NT2/D1 (cell line): ENCODE measurements around the gene SNRPB.

Experiments
- DNase-seq: peaks from one replicate; pipeline ENCODE4 v3.0.0-alpha.2; 2011; ENCODE audit warnings: low read depth, low spot score
- H3K27me3 ChIP-seq: 2 replicates; pipeline ENCODE4 v1.6.0; 2011; ENCODE audit warnings: mild to moderate bottlenecking; ENCODE audit not compliant: insufficient read length, insufficient read depth
- H3K36me3 ChIP-seq: 2 replicates; pipeline ENCODE4 v1.6.1; 2011; ENCODE audit warnings: mild to moderate bottlenecking, low read length, mixed read lengths; ENCODE audit not compliant: insufficient read depth, insufficient read length
- H3K4me1 ChIP-seq: 2 replicates; pipeline ENCODE4 v1.5.1; 2011; ENCODE audit not compliant: insufficient read depth, insufficient read length
- H3K4me3 ChIP-seq: 2 replicates; pipeline ENCODE4 v1.5.1; 2011; ENCODE audit warnings: low read depth; ENCODE audit not compliant: insufficient read length
- H3K9ac ChIP-seq: 2 replicates; pipeline ENCODE4 v1.6.0; 2011; ENCODE audit warnings: low read depth; ENCODE audit not compliant: insufficient read length
- H3K9me3 ChIP-seq: 2 replicates; pipeline ENCODE4 v1.5.1; 2011; ENCODE audit warnings: mild to moderate bottlenecking, low read length; ENCODE audit not compliant: insufficient read depth
- SUZ12 ChIP-seq: IDR thresholded peaks from 2 replicates; pipeline ENCODE4 v1.6.1; 2011; ENCODE audit not compliant: insufficient read length, insufficient read depth; ENCODE audit errors: extremely low read depth
- YY1 ChIP-seq: IDR thresholded peaks from 2 replicates; pipeline ENCODE4 v1.6.1; 2011; ENCODE audit not compliant: insufficient read length, insufficient read depth
- ZNF274 ChIP-seq: IDR thresholded peaks from 2 replicates; pipeline ENCODE4 v1.6.1; 2011; ENCODE audit warnings: mild to moderate bottlenecking, low read depth, low read length

SNRPB gene

DNA sequence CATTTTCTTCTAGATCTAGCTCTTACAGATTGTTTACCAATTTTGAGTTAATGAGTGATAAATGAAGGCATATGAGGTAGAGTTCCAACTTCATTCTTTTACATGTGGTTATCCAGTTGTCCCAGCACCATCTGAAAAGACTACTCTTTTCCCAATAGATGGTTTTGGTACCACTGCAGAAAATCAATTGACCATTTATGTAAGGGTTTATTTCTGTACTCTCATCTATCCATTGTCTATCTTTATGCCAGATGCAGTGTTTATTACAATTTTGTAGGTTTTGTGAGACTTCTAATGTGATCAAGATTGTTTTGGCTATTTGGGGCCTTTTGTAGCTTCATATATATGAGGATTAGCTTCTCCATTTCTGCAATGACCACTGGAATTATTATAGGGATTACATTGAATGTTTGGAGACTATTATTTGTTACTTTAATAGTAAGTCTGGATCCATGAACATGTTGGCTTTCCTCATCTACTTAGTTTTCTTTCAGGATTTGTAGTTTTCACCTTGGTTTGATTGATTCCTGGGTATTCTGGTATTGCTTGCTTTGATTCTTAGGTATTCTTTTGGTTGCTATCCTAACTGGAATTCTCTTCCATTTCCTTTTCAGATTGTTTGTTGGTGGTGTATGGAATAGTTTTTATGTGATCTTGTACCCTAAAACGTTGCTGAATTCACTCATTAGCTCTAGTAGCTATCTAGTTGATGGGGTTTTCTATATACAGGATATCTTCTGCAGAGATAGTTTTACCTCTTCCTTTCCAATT lies 10.4 kb downstream of the SNRPB start:
- no peak overlapping the region for H3K9ac ChIP-seq
- DNase-seq: no peak
- TF ChIP-seq ZNF274 (no peak), SUZ12 (no peak), YY1 (no peak)
- H3K9me3 ChIP-seq: no peaks in the 10 kb centered on the region
- H3K36me3 ChIP-seq: peaks cover 64% of the 10 kb centered on the region
- no peaks in the 10 kb centered on the region for H3K27me3 ChIP-seq
- no peak overlapping the region for H3K4me3 ChIP-seq
- no peaks in the 10 kb centered on the region for H3K4me1 ChIP-seq

DNA sequence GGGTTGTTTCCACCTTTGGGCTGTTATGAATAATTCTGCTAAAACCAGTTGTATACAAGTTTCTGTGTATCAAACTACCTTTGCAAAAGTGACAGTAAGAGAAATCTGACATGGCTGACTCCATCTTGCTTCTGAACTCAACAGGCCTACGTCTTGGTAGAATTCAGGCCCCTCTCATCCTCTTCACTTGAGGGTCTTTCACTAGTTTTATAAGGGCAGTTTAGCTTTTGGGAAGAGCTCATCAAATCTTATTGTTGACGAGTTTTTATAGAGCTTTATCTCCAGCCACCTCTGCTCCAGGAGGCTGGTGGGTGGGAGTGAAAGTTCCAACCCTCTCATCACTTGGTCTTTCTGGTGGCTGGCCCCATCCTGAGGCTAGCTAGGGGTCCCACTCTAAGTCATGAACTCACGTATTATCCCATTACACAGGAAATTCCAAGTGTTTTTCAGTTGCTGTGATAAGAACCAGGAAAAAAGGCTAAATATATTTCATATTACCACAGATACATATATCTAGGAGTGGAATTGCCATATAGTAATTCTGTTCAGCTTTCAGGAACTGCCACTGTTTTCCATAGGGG lies 11.6 kb downstream of the SNRPB start:
- Histone ChIP-seq H3K4me1 (no peaks in the 10 kb centered on the region), H3K9ac (no peak overlapping the region), H3K27me3 (no peaks in the 10 kb centered on the region), H3K4me3 (no peak overlapping the region), H3K36me3 (peaks cover 52% of the 10 kb centered on the region), H3K9me3 (no peaks in the 10 kb centered on the region)
- TF ChIP-seq SUZ12 (no peak), YY1 (no peak), ZNF274 (no peak)
- no peak for DNase-seq

DNA sequence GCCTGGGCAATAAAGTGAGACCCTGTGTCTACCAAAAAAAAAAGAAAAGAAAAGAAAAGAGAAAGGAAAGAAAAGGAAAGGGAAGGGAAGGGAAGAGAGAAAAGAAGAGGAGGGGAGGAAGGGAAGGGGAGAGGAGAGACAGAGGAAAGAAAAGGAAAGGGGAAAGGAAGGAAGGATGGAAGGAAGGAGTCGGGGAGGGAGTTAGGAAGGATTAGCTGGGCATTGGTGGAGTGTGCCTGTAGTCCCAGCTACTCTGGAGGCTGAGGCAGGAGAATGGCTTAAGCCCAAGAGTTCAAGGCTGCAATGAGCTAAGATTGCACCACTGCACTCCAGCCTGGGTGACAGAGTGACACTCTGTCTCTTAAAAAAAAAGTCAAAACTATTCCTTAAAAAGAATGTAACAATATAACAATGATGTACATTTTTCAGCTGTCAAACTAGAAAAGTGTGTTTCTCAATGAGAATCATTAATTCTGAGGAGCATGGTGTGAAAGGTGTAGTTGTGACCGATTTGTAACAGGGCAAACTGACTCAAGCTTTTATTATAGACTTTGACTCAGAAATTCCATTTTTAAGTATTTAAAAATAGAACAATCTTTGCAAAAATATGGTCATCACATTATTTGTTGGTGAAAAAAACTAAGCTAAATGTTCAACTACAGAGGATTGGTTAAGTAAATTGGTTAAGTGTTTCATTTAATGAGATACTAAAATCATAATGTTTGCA lies 14.7 kb downstream of the SNRPB start:
- Histone ChIP-seq H3K36me3 (peaks cover 22% of the 10 kb centered on the region), H3K4me3 (no peak overlapping the region), H3K9me3 (no peaks in the 10 kb centered on the region), H3K9ac (no peak overlapping the region), H3K4me1 (no peaks in the 10 kb centered on the region), H3K27me3 (no peaks in the 10 kb centered on the region)
- DNase-seq: no peak
- no peak for TF ChIP-seq ZNF274
- no peak for TF ChIP-seq YY1
- no peak for TF ChIP-seq SUZ12

- Histone ChIP-seq H3K4me1 (no peaks in the 10 kb centered on the region), H3K27me3 (no peaks in the 10 kb centered on the region), H3K9me3 (no peaks in the 10 kb centered on the region), H3K9ac (no peak overlapping the region), H3K36me3 (peaks cover 2% of the 10 kb centered on the region), H3K4me3 (no peak overlapping the region)
- no peak for DNase-seq
- TF ChIP-seq YY1 (no peak), ZNF274 (no peak), SUZ12 (no peak)
These were observed 16.8 kb downstream of the SNRPB start for GRCh38 chr20:2453792-2454191.

- Histone ChIP-seq H3K4me1 (no peaks in the 10 kb centered on the region), H3K9me3 (no peaks in the 10 kb centered on the region), H3K36me3 (no peaks in the 10 kb centered on the region), H3K4me3 (no peak overlapping the region), H3K27me3 (no peaks in the 10 kb centered on the region), H3K9ac (no peak overlapping the region)
- TF ChIP-seq YY1: no peak
- TF ChIP-seq SUZ12: no peak
- TF ChIP-seq ZNF274: no peak
- DNase-seq: peak; percentile 72
These were observed 18.5 kb downstream of the SNRPB start for GRCh38 chr20:2451939-2452732.

- Histone ChIP-seq H3K9ac (no peak overlapping the region), H3K4me3 (no peak overlapping the region), H3K9me3 (no peaks in the 10 kb centered on the region), H3K27me3 (no peaks in the 10 kb centered on the region), H3K36me3 (no peaks in the 10 kb centered on the region), H3K4me1 (no peaks in the 10 kb centered on the region)
- no peak for DNase-seq
- TF ChIP-seq YY1: no peak
- no peak for TF ChIP-seq SUZ12
- TF ChIP-seq ZNF274: no peak
These were observed 19.2 kb downstream of the SNRPB start for GRCh38 chr20:2451422-2451821.

DNA sequence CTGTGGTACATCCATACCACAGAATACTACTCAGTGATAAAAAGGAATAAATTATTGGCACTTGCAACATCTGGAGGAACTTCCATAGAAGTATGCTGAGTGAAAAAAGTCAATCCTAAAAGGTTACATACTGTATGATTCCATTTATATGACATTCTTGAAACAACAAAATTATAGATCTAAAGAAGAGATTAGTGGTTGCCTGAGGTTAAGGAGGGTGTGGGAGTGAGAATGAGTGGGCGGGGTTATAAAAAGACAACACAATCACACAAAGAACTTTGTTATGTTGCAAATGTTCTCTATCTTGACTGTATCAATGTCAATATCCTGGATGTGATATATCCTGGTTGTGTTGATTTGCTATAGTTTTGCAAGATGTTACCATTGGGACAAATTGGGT lies 21.2 kb downstream of the SNRPB start:
- Histone ChIP-seq H3K4me3 (no peak overlapping the region), H3K4me1 (no peaks in the 10 kb centered on the region), H3K9ac (no peak overlapping the region), H3K36me3 (no peaks in the 10 kb centered on the region), H3K9me3 (peaks cover 2% of the 10 kb centered on the region; the same call in 1 of the 2 replicates), H3K27me3 (no peaks in the 10 kb centered on the region)
- no peak for DNase-seq
- TF ChIP-seq ZNF274 (no peak), YY1 (no peak), SUZ12 (no peak)
